Glutamatergic neuron (in vitro differentiated cells): Measurements from ENCODE around the gene WDFY4. TPM values are rescaled to one million over a fixed set of nuclear protein-coding genes. Genes with fewer than 3 reads are reported as not detected.

Source experiments
- DNase-seq: peaks from one replicate; pipeline ENCODE4 v3.0.0; 2022
- H3K27ac Mint-ChIP-seq: one replicate; pipeline ENCODE4 v1.8.0; 2020; ENCODE audit warnings: mild to moderate bottlenecking, mixed read lengths, inconsistent platforms; ENCODE audit not compliant: unreplicated experiment
- H3K27me3 Mint-ChIP-seq: one replicate; pipeline ENCODE4 v1.8.0; 2020; ENCODE audit warnings: mild to moderate bottlenecking, moderate library complexity, mixed read lengths, inconsistent platforms; ENCODE audit not compliant: unreplicated experiment
- H3K36me3 Mint-ChIP-seq: one replicate; pipeline ENCODE4 v1.8.0; 2020; ENCODE audit warnings: mild to moderate bottlenecking, mixed read lengths, inconsistent platforms; ENCODE audit not compliant: unreplicated experiment
- H3K4me1 Mint-ChIP-seq: one replicate; pipeline ENCODE4 v1.8.0; 2020; ENCODE audit warnings: mild to moderate bottlenecking, low read depth, mixed read lengths, inconsistent platforms; ENCODE audit not compliant: unreplicated experiment
- H3K4me3 Mint-ChIP-seq: one replicate; pipeline ENCODE4 v1.8.0; 2020; ENCODE audit warnings: mild to moderate bottlenecking, mixed read lengths, inconsistent platforms; ENCODE audit not compliant: unreplicated experiment
- H3K9me3 Mint-ChIP-seq: one replicate; pipeline ENCODE4 v1.8.0; 2020; ENCODE audit warnings: mild to moderate bottlenecking, moderate library complexity, mixed read lengths, inconsistent platforms; ENCODE audit not compliant: unreplicated experiment
- CTCF ChIP-seq: fragments of 200-600 bp; sonication (generic); IDR thresholded peaks from one replicate; pipeline ENCODE4 v1.5.0; 2021; ENCODE audit not compliant: partially characterized antibody, unreplicated experiment
- total RNA-seq: library from RNA; stranded (reverse); fragmentation: NEBNext Ultra II Directional; extraction: Animal tissue kit (Norgen Biotek cat#: 25700); gene quantifications from one replicate; pipeline ENCODE4 v1.2.1, GENCODE V29; 2021; ENCODE audit not compliant: unreplicated experiment

WDFY4 gene
- total RNA-seq, 1 donor from 2014 or later, result not detected

- no peaks in the 10 kb centered on the region for H3K4me1 Mint-ChIP-seq
- DNase-seq, result no peak
- no peaks in the 10 kb centered on the region for H3K36me3 Mint-ChIP-seq
- no peak overlapping the region for H3K27ac Mint-ChIP-seq
- H3K4me3 Mint-ChIP-seq, result no peak overlapping the region
- H3K27me3 Mint-ChIP-seq, result no peaks in the 10 kb centered on the region
- H3K9me3 Mint-ChIP-seq, result peaks cover 5% of the 10 kb centered on the region
- no peak for TF ChIP-seq CTCF
These were observed 107.4 kb downstream of the WDFY4 start for GRCh38 chr10:48792121-48792520.

GRCh38 chr10:48792687-48793096 is 108.0 kb downstream of the WDFY4 start:
- Mint-ChIP-seq H3K4me1 (no peaks in the 10 kb centered on the region), H3K4me3 (no peak overlapping the region), H3K9me3 (peaks cover 5% of the 10 kb centered on the region), H3K36me3 (no peaks in the 10 kb centered on the region), H3K27ac (no peak overlapping the region), H3K27me3 (no peaks in the 10 kb centered on the region)
- no peak for TF ChIP-seq CTCF
- DNase-seq, result no peak

- Mint-ChIP-seq H3K4me3 (no peak overlapping the region), H3K9me3 (peaks cover 3% of the 10 kb centered on the region), H3K27me3 (no peaks in the 10 kb centered on the region), H3K36me3 (no peaks in the 10 kb centered on the region), H3K27ac (no peak overlapping the region), H3K4me1 (no peaks in the 10 kb centered on the region)
- no peak for DNase-seq
- no peak for TF ChIP-seq CTCF
These were observed 109.4 kb downstream of the WDFY4 start for GRCh38 chr10:48794074-48794473.

DNA sequence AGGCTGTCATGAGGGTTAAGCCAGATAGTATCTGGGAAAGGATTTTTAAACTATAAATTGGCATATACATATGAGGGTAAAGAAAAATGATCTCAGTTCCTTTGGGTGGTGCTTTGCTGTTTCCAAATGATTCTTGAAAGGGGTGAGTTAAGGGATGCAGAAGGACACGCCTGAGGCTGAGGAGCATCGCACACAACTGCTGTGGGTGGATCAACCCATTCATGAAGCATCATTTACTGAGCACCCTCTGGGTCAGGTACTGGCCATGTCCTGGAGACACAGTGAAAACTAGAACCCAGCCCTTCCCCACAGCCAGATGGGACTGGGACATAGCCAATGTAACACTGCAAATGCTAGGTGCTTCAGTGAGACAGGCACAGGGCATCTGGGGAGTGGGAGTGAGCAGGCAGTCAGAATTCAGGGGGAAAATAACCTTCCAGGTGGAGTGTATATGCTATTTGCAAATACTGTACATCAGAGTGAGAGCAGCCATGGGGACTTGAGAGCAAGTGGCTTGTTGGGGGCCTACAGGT is 112.1 kb downstream of the WDFY4 start:
- H3K4me1 Mint-ChIP-seq, result no peaks in the 10 kb centered on the region
- peaks cover 2% of the 10 kb centered on the region for H3K9me3 Mint-ChIP-seq
- no peak for DNase-seq
- H3K27ac Mint-ChIP-seq, result no peak overlapping the region
- H3K4me3 Mint-ChIP-seq, result no peak overlapping the region
- peaks cover 6% of the 10 kb centered on the region for H3K27me3 Mint-ChIP-seq
- no peaks in the 10 kb centered on the region for H3K36me3 Mint-ChIP-seq
- TF ChIP-seq CTCF, result no peak

DNA sequence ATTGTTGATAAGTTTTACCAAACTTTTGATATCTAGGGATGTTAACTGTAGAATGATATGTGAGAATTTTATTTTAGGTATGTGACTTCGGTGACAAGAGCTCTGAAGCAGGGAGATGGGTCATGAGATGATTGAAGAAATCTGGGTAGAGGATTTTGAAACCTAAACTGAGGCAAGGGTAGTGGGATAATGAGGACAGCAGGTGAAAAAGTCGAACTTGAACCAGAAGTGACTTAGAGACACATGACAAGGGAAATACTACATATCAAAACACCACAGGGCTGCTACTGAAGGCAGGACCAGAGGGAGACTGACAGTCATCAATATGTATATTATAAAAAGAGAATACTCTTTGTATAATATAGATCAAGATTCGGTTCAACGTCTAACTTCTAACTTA is 113.2 kb downstream of the WDFY4 start:
- Mint-ChIP-seq H3K9me3 (no peaks in the 10 kb centered on the region), H3K36me3 (no peaks in the 10 kb centered on the region), H3K27me3 (peaks cover 6% of the 10 kb centered on the region), H3K4me3 (no peak overlapping the region), H3K4me1 (no peaks in the 10 kb centered on the region), H3K27ac (no peak overlapping the region)
- TF ChIP-seq CTCF, result no peak
- DNase-seq, result no peak
